Left cardiac atrium (tissue), 4 donors: Measurements from ENCODE around the gene BIRC2. TPM values are rescaled to one million over a fixed set of nuclear protein-coding genes. Genes with fewer than 3 reads are reported as not detected.
"Not testable (repeated sequence)": the region's sequence is repeated elsewhere in the genome, so short reads cannot be mapped to it uniquely, and the experiment has no call there.

Experiments
- ATAC-seq, 2 donors: fragments of 200-7000 bp; cut with Tn5 transposase; one replicate each; pipeline ENCODE4 v1.9.1; 2020; ENCODE audit warnings: mild to moderate bottlenecking in 2 of 2, moderate library complexity in 2 of 2
- DNase-seq: peaks from one replicate; pipeline ENCODE4 v3.0.0-alpha.2; 2020
- intact Hi-C, 2 donors: fragments of 100-400 bp; cut with DNase I; formaldehyde crosslinking; loops; one replicate each; pipeline versions ENCODE4 v1.14.1 to v1.15.1; 2022 to 2023
- long read RNA-seq: library from polyadenylated mRNA; unstranded; transcript quantifications from one replicate; pipeline ENCODE4 v2.0.0, GENCODE V29; 2021
- total RNA-seq, 2 donors: library from RNA; stranded (reverse); fragmentation: NEBNext Ultra II Directional; extraction: Animal tissue kit (Norgen Biotek cat#: 25700); gene quantifications; one replicate each; pipeline ENCODE4 v1.2.1, GENCODE V29; 2021
- donor health status: DM: no; HTN: yes; CAD: no.
- donor health status: DM: no; HTN: yes; CAD: no; lungs with severe emphysema.
- donor health status: DM: yes; HTN: yes; CAD: no.
- donor health status: Dilated cardiomyopathy.

The BIRC2 gene
- total RNA-seq = 10 to 100 TPM; 30.4 to 34.2 TPM
- long read RNA-seq, full-length matches to known transcripts = 32 of 38 reads
- long read RNA-seq, partial matches to known transcripts = 1 of 38 reads
- long read RNA-seq, other reads (novel, unspliced or antisense) = 5 of 38 reads

GRCh38 chr11:102346748-102347461 is at the start of gene BIRC2:
BIRC2 (plus strand) TSS chr11:102347214; CDS start chr11:102349855, 2,641 bp downstream.
- peak; percentile 97 for DNase-seq
- ATAC-seq = peak; percentile 98
- intact Hi-C loops = loop anchor here (5.0 to 10.0 kb wide), 2 partner anchors 110 to 148 kb away; no protein-coding TSS in a partner anchor

GRCh38 chr11:102300837-102301236 is 46.2 kb upstream of the BIRC2 start:
- DNase-seq, intact Hi-C loops, ATAC-seq: not testable (repeated sequence)

GRCh38 chr11:102302241-102302640 is 44.8 kb upstream of the BIRC2 start:
- ATAC-seq = no peak
- DNase-seq = no peak
- intact Hi-C loops = no loop called here

- no peak for DNase-seq
- no peak for ATAC-seq
- intact Hi-C loops = no loop called here
Observed at GRCh38 chr11:102304686-102305085, 42.3 kb upstream of the BIRC2 start.

GRCh38 chr11:102305352-102306047 is 41.5 kb upstream of the BIRC2 start:
- no peak for ATAC-seq
- intact Hi-C loops = no loop called here
- DNase-seq = no peak

GRCh38 chr11:102306048-102306597 is 40.9 kb upstream of the BIRC2 start:
- intact Hi-C loops = no loop called here
- DNase-seq (no peak), ATAC-seq (peak in 1 of 2 donors; percentile 53)

- ATAC-seq = peak in 1 of 2 donors; percentile 61
- intact Hi-C loops = no loop called here
- no peak for DNase-seq
Observed at GRCh38 chr11:102306817-102307726, 39.9 kb upstream of the BIRC2 start.

- intact Hi-C loops = no loop called here
- no peak for ATAC-seq
- no peak for DNase-seq
Observed at GRCh38 chr11:102307727-102308038, 39.3 kb upstream of the BIRC2 start.

- no peak for ATAC-seq
Observed at GRCh38 chr11:102309621-102310541, 37.1 kb upstream of the BIRC2 start.

GRCh38 chr11:102312667-102313066 is 34.3 kb upstream of the BIRC2 start:
- intact Hi-C loops = no loop called here
- DNase-seq = no peak
- no peak for ATAC-seq

More at GRCh38 chr11:102309621-102310541, 37.1 kb upstream of the BIRC2 start:
- intact Hi-C loops = no loop called here
- no peak for DNase-seq

- DNase-seq (no peak), ATAC-seq (no peak)
- intact Hi-C loops = no loop called here
Observed at GRCh38 chr11:102313238-102313940, 33.6 kb upstream of the BIRC2 start.

GRCh38 chr11:102314784-102315183 is 32.2 kb upstream of the BIRC2 start:
- intact Hi-C loops = no loop called here
- no peak for ATAC-seq
- DNase-seq = no peak

GRCh38 chr11:102316346-102316904 is 30.6 kb upstream of the BIRC2 start:
- ATAC-seq (no peak), DNase-seq (no peak)
- intact Hi-C loops = no loop called here

- peak; percentile 94 to 97 for ATAC-seq
- peak; percentile 84 for DNase-seq
- intact Hi-C loops = no loop called here
Observed at GRCh38 chr11:102317099-102317767, 29.8 kb upstream of the BIRC2 start, which contains the start of gene BIRC3. BIRC3 (plus strand) TSS chr11:102317484; CDS start chr11:102324510, 7,026 bp downstream.

- peak; percentile 10 to 38 for ATAC-seq
- no peak for DNase-seq
- intact Hi-C loops = no loop called here
Observed at GRCh38 chr11:102317768-102318103, 29.3 kb upstream of the BIRC2 start.

GRCh38 chr11:102318469-102318868 is 28.5 kb upstream of the BIRC2 start:
- DNase-seq (no peak), ATAC-seq (peak in 1 of 2 donors; percentile 36)
- intact Hi-C loops = no loop called here

- DNase-seq = no peak
- ATAC-seq = no peak
- intact Hi-C loops = no loop called here
Observed at GRCh38 chr11:102319544-102319943, 27.5 kb upstream of the BIRC2 start.
